Suprapubic skin (tissue), 4 donors: ENCODE data around the gene KSR2.

Experiments
- POLR2A ChIP-seq, 2 donors: fragments of 450-650 bp; IDR thresholded peaks; one replicate each; pipeline ENCODE4 v1.6.1; 2017; ENCODE audit warnings: antibody characterized with exemption in 2 of 2, mild to moderate bottlenecking in 2 of 2, moderate library complexity in 2 of 2
- POLR2AphosphoS5 ChIP-seq, 3 donors: sonication (generic); formaldehyde crosslinking; IDR thresholded peaks; one replicate each; pipeline ENCODE4 v1.6.1; 2017; ENCODE audit warnings: antibody characterized with exemption in 3 of 3

GRCh38 chr12:117789195-117789912 is 179.4 kb downstream of the KSR2 start:
- TF ChIP-seq POLR2A (IDR thresholded peaks at IDR 0.05): no peak
- no peak for TF ChIP-seq POLR2AphosphoS5 (IDR thresholded peaks at IDR 0.05)
